Smooth muscle cell (in vitro differentiated cells): Measurements from ENCODE around the gene HUNK. TPM values are rescaled to one million over a fixed set of nuclear protein-coding genes. Genes with fewer than 3 reads are reported as not detected.

Experiments used
- DNase-seq: peaks from one replicate; lab custom pipeline; 2025; ENCODE audit not compliant: unreplicated experiment; lab: John Stamatoyannopoulos, UW
- H2AFZ ChIP-seq: fragments of 200-600 bp; sonication (generic); 2 replicates; pipeline ENCODE4 v1.6.0; 2016; ENCODE audit warnings: antibody characterized with exemption, low read depth, mild to moderate bottlenecking
- H3F3A ChIP-seq: fragments of 200-600 bp; sonication (generic); 2 replicates; pipeline ENCODE4 v1.6.0; 2017; ENCODE audit warnings: antibody characterized with exemption, low read depth
- H3K27ac ChIP-seq: fragments of 200-600 bp; sonication (generic); 2 replicates; pipeline ENCODE4 v1.5.1; 2016; ENCODE audit warnings: low read depth, mild to moderate bottlenecking
- H3K27me3 ChIP-seq: fragments of 200-600 bp; sonication (generic); 2 replicates; pipeline ENCODE4 v1.6.1; 2016; ENCODE audit warnings: low read depth, mild to moderate bottlenecking
- H3K36me3 ChIP-seq: fragments of 200-600 bp; sonication (generic); 2 replicates; pipeline ENCODE4 v1.5.1; 2016; ENCODE audit warnings: low read depth
- H3K4me1 ChIP-seq: fragments of 200-600 bp; sonication (generic); 2 replicates; pipeline ENCODE4 v1.5.1; 2016; ENCODE audit warnings: low read depth
- H3K4me2 ChIP-seq: fragments of 200-600 bp; sonication (generic); 2 replicates; pipeline ENCODE4 v1.6.0; 2016; ENCODE audit warnings: mild to moderate bottlenecking
- H3K4me3 ChIP-seq: fragments of 200-600 bp; sonication (generic); 2 replicates; pipeline ENCODE4 v1.5.1; 2016; ENCODE audit warnings: mild to moderate bottlenecking
- H3K79me2 ChIP-seq: fragments of 200-600 bp; sonication (generic); 2 replicates; pipeline ENCODE4 v1.6.0; 2016; ENCODE audit warnings: low read depth, mild to moderate bottlenecking
- H3K9ac ChIP-seq: fragments of 200-600 bp; sonication (generic); 2 replicates; pipeline ENCODE4 v1.6.0; 2016; ENCODE audit warnings: low read depth
- H3K9me3 ChIP-seq: fragments of 200-600 bp; sonication (generic); replicated peaks from 2 replicates; pipeline ENCODE4 v1.5.1; 2016; ENCODE audit warnings: low read depth
- H4K20me1 ChIP-seq: fragments of 200-600 bp; sonication (generic); 2 replicates; pipeline ENCODE4 v1.6.0; 2016; ENCODE audit warnings: low read depth
- WGBS: methylation state at CpG from one replicate; pipeline ENCODE4 v1.1.7; 2016; ENCODE audit warnings: low lambda C conversion rate; 5-methylcytosine and 5-hydroxymethylcytosine counted together
- polyA plus RNA-seq: library from polyadenylated mRNA; unstranded; fragments of >200 nt; fragmentation: Nextera tagmentation; extraction: Ambion mirVana; gene quantifications from 2 replicates; pipeline ENCODE4 v1.2.1, GENCODE V29; 2016
- total RNA-seq: library from RNA; depleted of rRNA; stranded (reverse); fragments of >200 nt; gene quantifications from 2 replicates; pipeline ENCODE4 v1.2.3, GENCODE V29; 2014
- TF ChIP-seq, protein P1 (sequence below): fragments of 200-600 bp; sonication (generic); IDR thresholded peaks from 2 replicates; pipeline ENCODE4 v1.5.1; 2017; ENCODE audit warnings: borderline replicate concordance, mild to moderate bottlenecking, antibody characterized with exemption; ENCODE audit not compliant: insufficient read depth, poor library complexity, severe bottlenecking

The HUNK gene
- total and polyA plus RNA-seq, 2 experiments from 2014 or later: 5.5 to 11.6 TPM

- Histone ChIP-seq H3K9me3 (no peaks in the 10 kb centered on the region), H3K4me1 (peaks cover 5% of the 10 kb centered on the region), H3K4me2 (no peak overlapping the region), H3K27ac (no peak overlapping the region), H3K9ac (no peak overlapping the region), H3K4me3 (no peak overlapping the region), H3F3A (no peaks in the 10 kb centered on the region), H3K27me3 (no peaks in the 10 kb centered on the region), H3K36me3 (no peaks in the 10 kb centered on the region), H2AFZ (no peak overlapping the region), H3K79me2 (no peaks in the 10 kb centered on the region), H4K20me1 (no peaks in the 10 kb centered on the region)
- WGBS: 98% methylated on average over 7 of the region's 7 CpGs
- TF ChIP-seq, protein P1, sequence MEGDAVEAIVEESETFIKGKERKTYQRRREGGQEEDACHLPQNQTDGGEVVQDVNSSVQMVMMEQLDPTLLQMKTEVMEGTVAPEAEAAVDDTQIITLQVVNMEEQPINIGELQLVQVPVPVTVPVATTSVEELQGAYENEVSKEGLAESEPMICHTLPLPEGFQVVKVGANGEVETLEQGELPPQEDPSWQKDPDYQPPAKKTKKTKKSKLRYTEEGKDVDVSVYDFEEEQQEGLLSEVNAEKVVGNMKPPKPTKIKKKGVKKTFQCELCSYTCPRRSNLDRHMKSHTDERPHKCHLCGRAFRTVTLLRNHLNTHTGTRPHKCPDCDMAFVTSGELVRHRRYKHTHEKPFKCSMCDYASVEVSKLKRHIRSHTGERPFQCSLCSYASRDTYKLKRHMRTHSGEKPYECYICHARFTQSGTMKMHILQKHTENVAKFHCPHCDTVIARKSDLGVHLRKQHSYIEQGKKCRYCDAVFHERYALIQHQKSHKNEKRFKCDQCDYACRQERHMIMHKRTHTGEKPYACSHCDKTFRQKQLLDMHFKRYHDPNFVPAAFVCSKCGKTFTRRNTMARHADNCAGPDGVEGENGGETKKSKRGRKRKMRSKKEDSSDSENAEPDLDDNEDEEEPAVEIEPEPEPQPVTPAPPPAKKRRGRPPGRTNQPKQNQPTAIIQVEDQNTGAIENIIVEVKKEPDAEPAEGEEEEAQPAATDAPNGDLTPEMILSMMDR: no peak
- DNase-seq: no peak
Measured at GRCh38 chr21:31977816-31978215, 105.0 kb downstream of the HUNK start.

GRCh38 chr21:31983120-31983519 lies 110.3 kb downstream of the HUNK start:
- H3F3A ChIP-seq: no peaks in the 10 kb centered on the region
- H4K20me1 ChIP-seq: no peaks in the 10 kb centered on the region
- no peak overlapping the region for H2AFZ ChIP-seq
- H3K27me3 ChIP-seq: no peaks in the 10 kb centered on the region
- no peak for DNase-seq
- TF ChIP-seq, protein P1: no peak
- no peaks in the 10 kb centered on the region for H3K9me3 ChIP-seq
- no peak overlapping the region for H3K4me2 ChIP-seq
- H3K4me3 ChIP-seq: no peak overlapping the region
- WGBS: 93% methylated on average over 4 of the region's 4 CpGs
- no peaks in the 10 kb centered on the region for H3K36me3 ChIP-seq
- H3K4me1 ChIP-seq: no peaks in the 10 kb centered on the region
- no peak overlapping the region for H3K9ac ChIP-seq
- H3K27ac ChIP-seq: no peak overlapping the region
- H3K79me2 ChIP-seq: no peaks in the 10 kb centered on the region

DNA sequence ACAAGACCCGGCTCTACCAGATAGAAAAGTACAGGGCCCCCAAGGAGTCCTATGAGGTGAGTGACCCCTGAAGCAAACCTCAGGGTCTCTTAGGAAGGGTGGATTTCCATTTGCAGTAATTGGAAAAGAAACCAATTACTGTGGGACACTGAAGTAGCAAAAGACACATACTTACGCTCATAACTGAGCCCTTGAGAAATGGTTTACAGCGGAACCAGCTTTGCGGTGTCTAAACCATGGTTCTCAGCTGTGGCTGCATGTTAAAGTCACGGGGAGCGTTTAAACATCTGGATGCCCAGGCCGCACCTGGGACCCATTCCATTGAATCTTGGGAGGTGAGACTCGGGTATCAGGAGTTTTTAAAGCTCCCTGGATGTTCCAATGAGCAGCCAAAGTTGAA lies 110.7 kb downstream of the HUNK start:
- Histone ChIP-seq H3K9ac (no peak overlapping the region), H3K79me2 (no peaks in the 10 kb centered on the region), H3K27ac (no peak overlapping the region), H3F3A (no peaks in the 10 kb centered on the region), H3K4me1 (no peaks in the 10 kb centered on the region), H3K27me3 (no peaks in the 10 kb centered on the region), H3K4me3 (no peak overlapping the region), H3K9me3 (no peaks in the 10 kb centered on the region), H4K20me1 (no peaks in the 10 kb centered on the region), H2AFZ (no peak overlapping the region), H3K36me3 (no peaks in the 10 kb centered on the region), H3K4me2 (no peak overlapping the region)
- WGBS: 99% methylated on average over 8 of the region's 8 CpGs
- TF ChIP-seq, protein P1: no peak
- no peak for DNase-seq

- H3K4me1 ChIP-seq: no peaks in the 10 kb centered on the region
- no peaks in the 10 kb centered on the region for H3K9me3 ChIP-seq
- no peak overlapping the region for H3K9ac ChIP-seq
- H2AFZ ChIP-seq: no peak overlapping the region
- TF ChIP-seq, protein P1: no peak
- H3K36me3 ChIP-seq: no peaks in the 10 kb centered on the region
- no peaks in the 10 kb centered on the region for H3F3A ChIP-seq
- H3K4me2 ChIP-seq: no peak overlapping the region
- no peaks in the 10 kb centered on the region for H4K20me1 ChIP-seq
- no peak overlapping the region for H3K4me3 ChIP-seq
- no peak for DNase-seq
- no peaks in the 10 kb centered on the region for H3K27me3 ChIP-seq
- H3K27ac ChIP-seq: no peak overlapping the region
- whole genome bisulfite sequencing: 90% methylated on average over 7 of the region's 7 CpGs
- H3K79me2 ChIP-seq: no peaks in the 10 kb centered on the region
Measured at GRCh38 chr21:31985398-31985797, 112.6 kb downstream of the HUNK start.
